ENCODE data around the gene GPR162.

GRCh38 chr12:6849976-6850560, 28.4 kb downstream of the GPR162 start:
- TF ChIP-seq POLR2A (IDR thresholded peaks at IDR 0.05) (no peak), CTCF (IDR thresholded peaks at IDR 0.05) (no peak)

Data from right lobe of liver (tissue), 4 donors.